Panc1 (cell line): ENCODE results near the gene FAAP20. TPM values are rescaled to one million over a fixed set of nuclear protein-coding genes. Genes with fewer than 3 reads are reported as not detected.

Experiments used
- ATAC-seq: fragments of 200-7000 bp; cut with Tn5 transposase; 2 replicates; pipeline ENCODE4 v1.9.1; 2020; ENCODE audit warnings: mild to moderate bottlenecking, moderate library complexity
- BruUV-seq: library from RNA; stranded (reverse); fragments of 400-500 nt; replicated peaks from 2 replicates; lab custom pipeline; 2021; lab: Mats Ljungman, UMichigan
- CTCF ChIA-PET: fragments of 300-600 bp; sonication (Branson Sonifier 250); formaldehyde crosslinking; loops from one replicate; lab custom pipeline; 2022; ENCODE audit warnings: antibody characterized with exemption; lab: Charles Lee
- POLR2A ChIA-PET: fragments of 300-600 bp; sonication (Branson Sonifier 250); formaldehyde crosslinking; loops from one replicate; lab custom pipeline; 2022; ENCODE audit warnings: antibody characterized with exemption; lab: Charles Lee
- DNase-seq: peaks from one replicate; pipeline ENCODE4 v3.0.0-alpha.2; 2010; ENCODE audit warnings: low read depth, low spot score
- H3K27ac ChIP-seq: 2 replicates; pipeline ENCODE4 v1.5.1; 2011; ENCODE audit warnings: mild to moderate bottlenecking, low read length, inconsistent platforms
- H3K27me3 ChIP-seq: fragments of 200-500 bp; sonication (Bioruptor generic); 2 replicates; pipeline ENCODE4 v1.6.0; 2014; ENCODE audit warnings: low read length, inconsistent platforms; ENCODE audit not compliant: control insufficient read depth, insufficient read depth
- H3K36me3 ChIP-seq: fragments of 200-500 bp; sonication (Bioruptor generic); 2 replicates; pipeline ENCODE4 v1.5.1; 2014; ENCODE audit warnings: inconsistent platforms, mild to moderate bottlenecking, low read length, moderate library complexity; ENCODE audit not compliant: control insufficient read depth, insufficient read depth
- H3K4me1 ChIP-seq: 2 replicates; pipeline ENCODE4 v1.5.1; 2011; ENCODE audit warnings: inconsistent platforms, mild to moderate bottlenecking, low read length, moderate library complexity; ENCODE audit not compliant: control insufficient read depth, insufficient read depth
- H3K4me3 ChIP-seq, 2 experiments: 2 replicates each; pipeline ENCODE4 v1.5.1; 2011 to 2012; ENCODE audit warnings: low read depth in 2 of 2, low read length in 2 of 2, mild to moderate bottlenecking in 2 of 2, inconsistent platforms in 1 of 2, moderate library complexity in 1 of 2
- H3K9me3 ChIP-seq: fragments of 200-500 bp; sonication (Bioruptor generic); 2 replicates; pipeline ENCODE4 v1.5.1; 2014; ENCODE audit warnings: low read depth, mild to moderate bottlenecking, inconsistent platforms, low read length, moderate library complexity; ENCODE audit not compliant: control insufficient read depth, insufficient read depth
- POLR2AphosphoS5 ChIP-seq: IDR thresholded peaks from 2 replicates; pipeline ENCODE4 v1.6.1; 2012; ENCODE audit warnings: mild to moderate bottlenecking, low read depth, low read length, moderate library complexity
- SIN3A ChIP-seq: IDR thresholded peaks from 2 replicates; pipeline ENCODE4 v1.6.1; 2012; ENCODE audit warnings: low read depth, mild to moderate bottlenecking, low read length, moderate library complexity, borderline replicate concordance; ENCODE audit not compliant: insufficient read depth
- TCF7L2 ChIP-seq: IDR thresholded peaks from 2 replicates; pipeline ENCODE4 v1.6.1; 2011; ENCODE audit warnings: mild to moderate bottlenecking, low read depth, low read length, inconsistent platforms
- in situ Hi-C: cut with HindIII; loops from 2 replicates; pipeline ENCODE4 v1.10.0; 2016; ENCODE audit warnings: low sequenced_read_pairs, low pct_unique_long_range_greater_than_20kb
- intact Hi-C: fragments of 100-400 bp; cut with micrococcal nuclease; formaldehyde crosslinking; loops from one replicate; pipeline ENCODE4 v1.10.0; 2022; ENCODE audit not compliant: unreplicated experiment
- total RNA-seq: library from RNA; stranded (reverse); gene quantifications from one replicate; pipeline ENCODE4 v1.2.1, GENCODE V29; 2021; ENCODE audit not compliant: unreplicated experiment
- TF ChIP-seq, protein P1 (sequence below): fragments of 450-650 bp; IDR thresholded peaks from 2 replicates; pipeline ENCODE4 v1.5.1; 2017; ENCODE audit warnings: mild to moderate bottlenecking
- TF ChIP-seq, protein P2 (sequence below), 2 experiments: IDR thresholded peaks; 2 replicates each; pipeline ENCODE4 v1.6.1; 2011 to 2012; ENCODE audit warnings: low read depth in 2 of 2, control low read depth in 1 of 2, low read length in 1 of 2, mild to moderate bottlenecking in 1 of 2, moderate library complexity in 1 of 2; ENCODE audit not compliant: insufficient read depth in 1 of 2

Gene FAAP20
- total RNA-seq, 1 experiment from 2014 or later: 177 TPM

DNA sequence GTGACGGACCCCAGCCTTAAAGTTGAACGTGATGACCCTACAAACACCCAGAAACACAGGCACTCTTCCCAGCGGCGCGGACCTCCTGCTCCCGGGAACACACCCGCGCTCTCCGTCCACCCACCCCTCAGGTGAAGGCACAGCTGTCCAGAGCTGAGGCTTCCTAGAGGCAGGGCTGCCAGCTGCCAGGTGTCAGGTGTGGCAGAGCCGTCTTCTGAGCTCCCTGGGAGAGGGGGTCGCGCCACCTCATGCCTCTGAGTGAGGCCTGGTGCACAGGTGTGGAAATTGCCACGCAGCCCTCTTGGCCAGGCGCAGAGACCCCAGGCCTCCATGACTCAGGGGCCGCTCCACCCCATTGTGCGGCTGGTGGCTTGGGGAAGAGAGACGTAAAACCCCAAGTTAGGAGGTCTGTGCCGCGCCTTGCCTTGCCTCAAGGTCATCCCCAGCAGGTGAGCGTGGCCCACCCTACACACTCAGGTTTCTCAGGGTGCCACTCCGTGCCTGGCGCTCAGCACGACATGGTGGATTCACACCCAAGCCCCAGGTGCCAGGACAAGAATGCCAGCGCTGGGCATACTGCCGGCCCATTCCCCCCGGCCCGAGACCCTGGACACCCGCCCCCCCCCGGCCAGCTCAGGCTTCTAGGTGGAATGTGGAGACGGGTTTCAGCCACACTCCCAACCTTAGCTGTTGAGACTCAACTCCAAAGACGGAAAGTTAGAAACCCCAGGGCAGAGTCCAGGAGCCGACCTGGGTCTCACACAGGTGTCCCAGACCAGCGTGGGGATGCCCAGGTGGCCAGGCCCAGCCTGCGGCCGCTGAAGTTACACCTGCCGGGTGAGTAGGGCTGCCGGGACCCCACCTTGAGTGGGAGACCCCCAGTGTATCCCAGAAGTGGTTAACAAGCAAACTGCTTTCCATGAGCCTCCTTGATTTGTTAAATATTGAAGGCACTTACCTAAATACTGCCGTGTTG lies 8.4 kb downstream of the FAAP20 start:
- H3K9me3 ChIP-seq: no peaks in the 10 kb centered on the region
- DNase-seq: no peak
- H3K27me3 ChIP-seq: no peaks in the 10 kb centered on the region
- no peaks in the 10 kb centered on the region for H3K36me3 ChIP-seq
- in situ Hi-C loops (no loop called here), intact Hi-C loops (no loop called here)
- H3K27ac ChIP-seq: no peak overlapping the region
- no peak overlapping the region for H3K4me3 ChIP-seq
- POLR2A ChIA-PET: no interaction called here
- CTCF ChIA-PET: no interaction called here
- no peak for TF ChIP-seq POLR2AphosphoS5
- TF ChIP-seq SIN3A: no peak
- TF ChIP-seq, protein P1, sequence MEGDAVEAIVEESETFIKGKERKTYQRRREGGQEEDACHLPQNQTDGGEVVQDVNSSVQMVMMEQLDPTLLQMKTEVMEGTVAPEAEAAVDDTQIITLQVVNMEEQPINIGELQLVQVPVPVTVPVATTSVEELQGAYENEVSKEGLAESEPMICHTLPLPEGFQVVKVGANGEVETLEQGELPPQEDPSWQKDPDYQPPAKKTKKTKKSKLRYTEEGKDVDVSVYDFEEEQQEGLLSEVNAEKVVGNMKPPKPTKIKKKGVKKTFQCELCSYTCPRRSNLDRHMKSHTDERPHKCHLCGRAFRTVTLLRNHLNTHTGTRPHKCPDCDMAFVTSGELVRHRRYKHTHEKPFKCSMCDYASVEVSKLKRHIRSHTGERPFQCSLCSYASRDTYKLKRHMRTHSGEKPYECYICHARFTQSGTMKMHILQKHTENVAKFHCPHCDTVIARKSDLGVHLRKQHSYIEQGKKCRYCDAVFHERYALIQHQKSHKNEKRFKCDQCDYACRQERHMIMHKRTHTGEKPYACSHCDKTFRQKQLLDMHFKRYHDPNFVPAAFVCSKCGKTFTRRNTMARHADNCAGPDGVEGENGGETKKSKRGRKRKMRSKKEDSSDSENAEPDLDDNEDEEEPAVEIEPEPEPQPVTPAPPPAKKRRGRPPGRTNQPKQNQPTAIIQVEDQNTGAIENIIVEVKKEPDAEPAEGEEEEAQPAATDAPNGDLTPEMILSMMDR: no peak
- no peak for TF ChIP-seq TCF7L2
- TF ChIP-seq, protein P2, sequence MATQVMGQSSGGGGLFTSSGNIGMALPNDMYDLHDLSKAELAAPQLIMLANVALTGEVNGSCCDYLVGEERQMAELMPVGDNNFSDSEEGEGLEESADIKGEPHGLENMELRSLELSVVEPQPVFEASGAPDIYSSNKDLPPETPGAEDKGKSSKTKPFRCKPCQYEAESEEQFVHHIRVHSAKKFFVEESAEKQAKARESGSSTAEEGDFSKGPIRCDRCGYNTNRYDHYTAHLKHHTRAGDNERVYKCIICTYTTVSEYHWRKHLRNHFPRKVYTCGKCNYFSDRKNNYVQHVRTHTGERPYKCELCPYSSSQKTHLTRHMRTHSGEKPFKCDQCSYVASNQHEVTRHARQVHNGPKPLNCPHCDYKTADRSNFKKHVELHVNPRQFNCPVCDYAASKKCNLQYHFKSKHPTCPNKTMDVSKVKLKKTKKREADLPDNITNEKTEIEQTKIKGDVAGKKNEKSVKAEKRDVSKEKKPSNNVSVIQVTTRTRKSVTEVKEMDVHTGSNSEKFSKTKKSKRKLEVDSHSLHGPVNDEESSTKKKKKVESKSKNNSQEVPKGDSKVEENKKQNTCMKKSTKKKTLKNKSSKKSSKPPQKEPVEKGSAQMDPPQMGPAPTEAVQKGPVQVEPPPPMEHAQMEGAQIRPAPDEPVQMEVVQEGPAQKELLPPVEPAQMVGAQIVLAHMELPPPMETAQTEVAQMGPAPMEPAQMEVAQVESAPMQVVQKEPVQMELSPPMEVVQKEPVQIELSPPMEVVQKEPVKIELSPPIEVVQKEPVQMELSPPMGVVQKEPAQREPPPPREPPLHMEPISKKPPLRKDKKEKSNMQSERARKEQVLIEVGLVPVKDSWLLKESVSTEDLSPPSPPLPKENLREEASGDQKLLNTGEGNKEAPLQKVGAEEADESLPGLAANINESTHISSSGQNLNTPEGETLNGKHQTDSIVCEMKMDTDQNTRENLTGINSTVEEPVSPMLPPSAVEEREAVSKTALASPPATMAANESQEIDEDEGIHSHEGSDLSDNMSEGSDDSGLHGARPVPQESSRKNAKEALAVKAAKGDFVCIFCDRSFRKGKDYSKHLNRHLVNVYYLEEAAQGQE (IDR thresholded peaks at IDR 0.05; ENCODE audit: insufficient read depth in 1 of 2, low read depth in 2 of 2, low read length in 1 of 2): no peak
- BruUV-seq: no TSS peak
- no peak for ATAC-seq
- peaks cover 12% of the 10 kb centered on the region for H3K4me1 ChIP-seq

DNA sequence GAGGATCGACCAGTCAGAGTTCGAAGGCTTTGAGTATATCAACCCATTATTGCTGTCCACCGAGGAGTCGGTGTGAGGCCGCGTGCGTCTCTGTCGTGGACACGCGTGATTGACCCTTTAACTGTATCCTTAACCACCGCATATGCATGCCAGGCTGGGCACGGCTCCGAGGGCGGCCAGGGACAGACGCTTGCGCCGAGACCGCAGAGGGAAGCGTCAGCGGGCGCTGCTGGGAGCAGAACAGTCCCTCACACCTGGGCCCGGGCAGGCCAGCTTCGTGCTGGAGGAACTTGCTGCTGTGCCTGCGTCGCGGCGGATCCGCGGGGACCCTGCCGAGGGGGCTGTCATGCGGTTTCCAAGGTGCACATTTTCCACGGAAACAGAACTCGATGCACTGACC lies 9.6 kb downstream of the FAAP20 start:
- Histone ChIP-seq H3K9me3 (no peaks in the 10 kb centered on the region), H3K4me3 (no peak overlapping the region), H3K27me3 (no peaks in the 10 kb centered on the region), H3K4me1 (no peaks in the 10 kb centered on the region; the same call in 1 of the 2 replicates), H3K36me3 (no peaks in the 10 kb centered on the region), H3K27ac (no peak overlapping the region)
- no peak for DNase-seq
- no peak for ATAC-seq
- in situ Hi-C loops (no loop called here), intact Hi-C loops (no loop called here)
- POLR2A ChIA-PET: no interaction called here
- no TSS peak for BruUV-seq
- CTCF ChIA-PET: no interaction called here
- TF ChIP-seq POLR2AphosphoS5: no peak
- TF ChIP-seq SIN3A: no peak
- TF ChIP-seq, protein P1: no peak
- TF ChIP-seq, protein P2 (IDR thresholded peaks at IDR 0.05; ENCODE audit: insufficient read depth in 1 of 2, low read depth in 2 of 2, low read length in 1 of 2): no peak
- no peak for TF ChIP-seq TCF7L2
